GM12864 (cell line): ENCODE measurements around the gene SEMA5A.

Source experiments
- DNase-seq: peaks from one replicate; pipeline ENCODE4 v3.0.0-alpha.2; 2011; ENCODE audit warnings: low read depth
- H3K4me3 ChIP-seq: 2 replicates; pipeline ENCODE4 v1.5.1; 2011; ENCODE audit warnings: mild to moderate bottlenecking, low read depth, low read length, control low read depth
- TF ChIP-seq, protein P1 (sequence below): IDR thresholded peaks from 2 replicates; pipeline ENCODE4 v1.5.1; 2011; ENCODE audit warnings: low read depth, mild to moderate bottlenecking, moderate library complexity, low read length, control low read depth, inconsistent platforms; ENCODE audit errors: missing control alignments

SEMA5A gene

DNA sequence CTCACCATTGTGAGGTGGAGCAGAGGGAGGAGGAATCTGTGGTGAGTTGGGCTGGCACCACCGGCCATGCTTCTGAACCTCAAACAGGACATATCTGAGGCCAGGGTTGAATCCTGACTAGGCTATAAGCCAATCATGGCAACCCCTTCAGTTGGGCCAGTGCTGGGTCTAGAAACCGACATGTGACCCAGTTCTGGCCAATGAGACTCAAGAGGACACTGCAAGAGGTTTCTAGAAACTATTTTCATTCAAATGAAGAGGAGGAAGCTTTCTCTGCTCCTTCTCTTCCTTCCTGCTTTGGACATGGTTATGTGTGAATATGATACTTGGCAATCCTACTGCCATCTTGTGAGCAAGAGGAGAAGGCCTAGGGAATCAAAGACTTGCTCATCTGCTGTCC lies 417.7 kb downstream of the SEMA5A start:
- TF ChIP-seq, protein P1, sequence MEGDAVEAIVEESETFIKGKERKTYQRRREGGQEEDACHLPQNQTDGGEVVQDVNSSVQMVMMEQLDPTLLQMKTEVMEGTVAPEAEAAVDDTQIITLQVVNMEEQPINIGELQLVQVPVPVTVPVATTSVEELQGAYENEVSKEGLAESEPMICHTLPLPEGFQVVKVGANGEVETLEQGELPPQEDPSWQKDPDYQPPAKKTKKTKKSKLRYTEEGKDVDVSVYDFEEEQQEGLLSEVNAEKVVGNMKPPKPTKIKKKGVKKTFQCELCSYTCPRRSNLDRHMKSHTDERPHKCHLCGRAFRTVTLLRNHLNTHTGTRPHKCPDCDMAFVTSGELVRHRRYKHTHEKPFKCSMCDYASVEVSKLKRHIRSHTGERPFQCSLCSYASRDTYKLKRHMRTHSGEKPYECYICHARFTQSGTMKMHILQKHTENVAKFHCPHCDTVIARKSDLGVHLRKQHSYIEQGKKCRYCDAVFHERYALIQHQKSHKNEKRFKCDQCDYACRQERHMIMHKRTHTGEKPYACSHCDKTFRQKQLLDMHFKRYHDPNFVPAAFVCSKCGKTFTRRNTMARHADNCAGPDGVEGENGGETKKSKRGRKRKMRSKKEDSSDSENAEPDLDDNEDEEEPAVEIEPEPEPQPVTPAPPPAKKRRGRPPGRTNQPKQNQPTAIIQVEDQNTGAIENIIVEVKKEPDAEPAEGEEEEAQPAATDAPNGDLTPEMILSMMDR, result no peak
- DNase-seq, result no peak

DNA sequence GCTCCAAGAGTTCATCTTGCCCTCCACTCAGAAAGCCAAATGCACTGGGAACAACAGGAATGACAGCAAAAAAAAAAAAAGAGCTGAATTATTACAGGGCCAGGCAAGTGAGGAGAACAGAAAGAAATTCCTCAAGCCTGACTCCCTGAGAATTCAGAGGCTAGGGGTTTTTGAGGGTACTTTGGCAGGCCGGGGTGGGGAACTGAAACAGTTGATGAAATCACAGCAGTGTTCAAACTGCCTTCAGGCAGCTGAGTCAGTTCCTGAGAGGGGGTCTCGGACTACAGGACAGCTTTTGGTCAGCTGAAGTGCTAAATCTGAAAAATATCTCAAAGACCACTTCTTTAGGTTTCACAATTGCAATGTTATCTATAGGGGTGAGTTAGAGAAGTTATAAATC lies 419.4 kb downstream of the SEMA5A start:
- no peak overlapping the region for H3K4me3 ChIP-seq
- TF ChIP-seq, protein P1, result no peak
- DNase-seq, result no peak

More for the DNA sequence above, 417.7 kb downstream of the SEMA5A start:
- H3K4me3 ChIP-seq, result no peak overlapping the region

DNA sequence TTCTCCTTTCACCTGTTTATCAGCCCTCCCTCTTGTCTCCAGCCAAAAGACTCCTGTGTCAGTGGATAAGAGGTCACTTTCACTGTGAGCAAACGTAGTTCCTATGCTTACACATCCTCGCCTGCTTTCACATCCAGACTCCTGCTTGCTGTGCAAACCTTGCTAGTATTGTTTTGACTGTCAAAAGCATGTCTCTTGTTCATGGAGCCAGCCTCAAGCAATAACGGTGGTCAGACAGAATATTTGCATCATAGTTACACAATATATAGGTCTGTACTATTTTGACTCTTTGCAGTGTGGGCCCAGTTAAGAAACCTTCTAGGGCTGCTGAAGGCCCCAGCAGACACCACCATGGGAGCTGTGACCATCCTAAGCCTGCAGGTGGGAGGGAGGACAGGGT lies 420.0 kb downstream of the SEMA5A start:
- TF ChIP-seq, protein P1, result no peak
- no peak overlapping the region for H3K4me3 ChIP-seq
- peak; percentile 24 for DNase-seq

GRCh38 chr5:9124838-9125237 lies 421.0 kb downstream of the SEMA5A start:
- TF ChIP-seq, protein P1, result no peak
- DNase-seq, result no peak
- H3K4me3 ChIP-seq, result no peak overlapping the region

- TF ChIP-seq, protein P1, result no peak
- DNase-seq, result no peak
- H3K4me3 ChIP-seq, result no peak overlapping the region
Measured at GRCh38 chr5:9124071-9124470, 421.8 kb downstream of the SEMA5A start.

DNA sequence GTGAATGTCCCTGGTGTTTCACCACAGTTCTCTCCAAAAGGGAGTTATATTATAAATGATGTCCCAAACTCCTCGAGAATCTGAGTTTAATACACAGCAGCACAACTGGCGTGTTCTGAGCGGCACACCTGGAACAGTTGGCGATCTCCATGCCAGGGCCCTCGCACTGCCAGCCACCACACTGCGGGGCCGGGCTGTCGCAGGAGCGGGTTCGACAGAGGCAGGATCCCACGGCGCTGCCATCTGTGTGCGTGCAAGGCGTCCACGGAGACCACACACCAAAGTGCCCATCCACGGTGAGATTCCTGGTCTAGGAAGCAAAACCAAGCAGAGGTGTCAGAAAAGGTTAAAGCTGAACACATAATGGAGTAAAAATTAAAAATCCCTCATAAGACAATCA lies 423.3 kb downstream of the SEMA5A start:
- H3K4me3 ChIP-seq, result no peak overlapping the region
- TF ChIP-seq, protein P1, result no peak
- no peak for DNase-seq

DNA sequence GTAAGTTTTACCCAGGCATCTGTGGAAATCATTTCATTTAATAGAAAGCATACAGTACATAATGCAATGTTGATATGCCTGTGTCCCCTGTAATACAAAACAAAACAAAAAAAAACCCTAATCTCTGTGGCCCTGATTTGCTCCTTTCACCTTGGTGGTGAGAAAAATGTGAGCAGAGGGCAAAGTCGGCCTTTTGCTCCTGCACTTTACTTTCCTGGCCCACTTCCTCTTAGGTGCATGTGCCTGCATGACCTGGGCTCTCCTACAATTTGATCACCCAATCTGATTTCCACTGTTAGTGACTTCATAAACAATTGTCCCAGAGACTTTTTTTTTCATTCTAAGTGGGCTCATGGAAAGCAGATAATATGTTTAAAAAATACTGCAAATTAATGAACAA lies 424.3 kb downstream of the SEMA5A start:
- TF ChIP-seq, protein P1, result no peak
- no peak overlapping the region for H3K4me3 ChIP-seq
- no peak for DNase-seq
